Measurements from ENCODE around the gene XPO6.

Gene XPO6

DNA sequence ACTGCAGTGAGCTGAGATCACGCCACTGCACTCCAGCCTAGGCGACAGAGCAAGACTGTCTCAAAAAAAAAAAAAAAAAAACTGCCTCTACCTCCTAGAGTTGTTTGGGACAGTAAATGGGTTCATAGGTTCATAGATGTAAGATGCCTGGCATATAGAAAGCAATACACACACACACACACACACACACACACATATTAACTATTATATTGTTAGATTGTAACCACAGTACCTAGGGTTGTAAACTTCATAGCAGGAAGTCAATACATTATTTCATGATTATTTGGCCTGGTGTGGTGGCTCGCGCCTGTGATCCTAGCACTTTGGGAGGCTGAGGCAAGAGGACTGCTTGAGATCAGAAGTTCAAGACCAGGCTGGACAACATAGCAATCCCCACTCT is 5.8 kb downstream of the XPO6 start:
- Histone ChIP-seq H3K79me2 (peaks cover 39% of the 10 kb centered on the region), H3K27me3 (ENCODE audit: control insufficient read depth, insufficient read depth, low read length) (no peaks in the 10 kb centered on the region), H3K4me1 (peaks cover 8% of the 10 kb centered on the region), H3K4me3 (ENCODE audit: low read depth, low read length) (no peak overlapping the region), H3K9me3 (ENCODE audit: control insufficient read depth, low read length) (no peaks in the 10 kb centered on the region), H3K4me2 (ENCODE audit: low read length) (no peak overlapping the region), H3K36me3 (ENCODE audit: control insufficient read depth, insufficient read depth, low read length) (no peaks in the 10 kb centered on the region), H3K9ac (no peak overlapping the region), H3K27ac (no peak overlapping the region), H2AFZ (no peak overlapping the region)
- TF ChIP-seq, protein P1, sequence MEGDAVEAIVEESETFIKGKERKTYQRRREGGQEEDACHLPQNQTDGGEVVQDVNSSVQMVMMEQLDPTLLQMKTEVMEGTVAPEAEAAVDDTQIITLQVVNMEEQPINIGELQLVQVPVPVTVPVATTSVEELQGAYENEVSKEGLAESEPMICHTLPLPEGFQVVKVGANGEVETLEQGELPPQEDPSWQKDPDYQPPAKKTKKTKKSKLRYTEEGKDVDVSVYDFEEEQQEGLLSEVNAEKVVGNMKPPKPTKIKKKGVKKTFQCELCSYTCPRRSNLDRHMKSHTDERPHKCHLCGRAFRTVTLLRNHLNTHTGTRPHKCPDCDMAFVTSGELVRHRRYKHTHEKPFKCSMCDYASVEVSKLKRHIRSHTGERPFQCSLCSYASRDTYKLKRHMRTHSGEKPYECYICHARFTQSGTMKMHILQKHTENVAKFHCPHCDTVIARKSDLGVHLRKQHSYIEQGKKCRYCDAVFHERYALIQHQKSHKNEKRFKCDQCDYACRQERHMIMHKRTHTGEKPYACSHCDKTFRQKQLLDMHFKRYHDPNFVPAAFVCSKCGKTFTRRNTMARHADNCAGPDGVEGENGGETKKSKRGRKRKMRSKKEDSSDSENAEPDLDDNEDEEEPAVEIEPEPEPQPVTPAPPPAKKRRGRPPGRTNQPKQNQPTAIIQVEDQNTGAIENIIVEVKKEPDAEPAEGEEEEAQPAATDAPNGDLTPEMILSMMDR (IDR thresholded peaks at IDR 0.05) = no peak

- H3K9me3 ChIP-seq (ENCODE audit: control insufficient read depth, low read length) = no peaks in the 10 kb centered on the region
- TF ChIP-seq, protein P1 (IDR thresholded peaks at IDR 0.05) = no peak
- H3K36me3 ChIP-seq (ENCODE audit: control insufficient read depth, insufficient read depth, low read length) = no peaks in the 10 kb centered on the region
- H3K79me2 ChIP-seq = peaks cover 44% of the 10 kb centered on the region
- H3K4me3 ChIP-seq (ENCODE audit: low read depth, low read length) = no peak overlapping the region
- H3K4me1 ChIP-seq = peaks cover 8% of the 10 kb centered on the region
- no peaks in the 10 kb centered on the region for H3K27me3 ChIP-seq (ENCODE audit: control insufficient read depth, insufficient read depth, low read length)
- no peak overlapping the region for H3K4me2 ChIP-seq (ENCODE audit: low read length)
- no peak overlapping the region for H2AFZ ChIP-seq
- H3K27ac ChIP-seq = no peak overlapping the region
- H3K9ac ChIP-seq = no peak overlapping the region
These were observed 6.5 kb downstream of the XPO6 start for GRCh38 chr16:28205117-28205899.

- no peak overlapping the region for H3K9ac ChIP-seq
- H2AFZ ChIP-seq = no peak overlapping the region
- H3K27ac ChIP-seq = no peak overlapping the region
- no peaks in the 10 kb centered on the region for H3K36me3 ChIP-seq (ENCODE audit: control insufficient read depth, insufficient read depth, low read length)
- H3K4me3 ChIP-seq (ENCODE audit: low read depth, low read length) = no peak overlapping the region
- peaks cover 51% of the 10 kb centered on the region for H3K79me2 ChIP-seq
- H3K9me3 ChIP-seq (ENCODE audit: control insufficient read depth, low read length) = no peaks in the 10 kb centered on the region
- no peak overlapping the region for H3K4me2 ChIP-seq (ENCODE audit: low read length)
- TF ChIP-seq, protein P1 (IDR thresholded peaks at IDR 0.05) = no peak
- H3K27me3 ChIP-seq (ENCODE audit: control insufficient read depth, insufficient read depth, low read length) = no peaks in the 10 kb centered on the region
- H3K4me1 ChIP-seq = peaks cover 7% of the 10 kb centered on the region
These were observed 7.1 kb downstream of the XPO6 start for GRCh38 chr16:28204622-28205021.

DNA sequence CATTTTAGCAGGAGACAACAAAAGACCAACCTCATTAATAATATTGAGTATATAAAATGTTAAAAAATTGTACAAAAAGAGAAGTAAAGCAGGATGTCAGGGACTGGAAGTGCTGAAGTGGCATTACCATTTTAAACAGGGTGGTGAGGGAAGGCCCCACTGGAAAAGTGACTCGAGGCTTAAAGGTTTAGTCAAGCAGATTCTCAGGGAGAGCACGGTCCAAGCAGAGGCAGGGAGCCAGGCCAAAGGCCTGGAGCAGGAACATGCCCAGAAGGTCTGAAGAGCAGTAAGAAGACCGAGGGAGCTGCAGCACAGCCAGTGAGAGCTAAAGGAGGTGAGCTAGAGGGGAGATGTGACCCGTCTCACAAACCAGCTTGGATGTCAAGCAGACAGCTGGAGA is 7.6 kb downstream of the XPO6 start:
- no peak overlapping the region for H3K27ac ChIP-seq
- H3K9ac ChIP-seq = no peak overlapping the region
- H3K4me2 ChIP-seq (ENCODE audit: low read length) = no peak overlapping the region
- peaks cover 7% of the 10 kb centered on the region for H3K4me1 ChIP-seq
- H3K27me3 ChIP-seq (ENCODE audit: control insufficient read depth, insufficient read depth, low read length) = no peaks in the 10 kb centered on the region
- no peaks in the 10 kb centered on the region for H3K9me3 ChIP-seq (ENCODE audit: control insufficient read depth, low read length)
- H3K79me2 ChIP-seq = peaks cover 52% of the 10 kb centered on the region
- H2AFZ ChIP-seq = no peak overlapping the region
- no peaks in the 10 kb centered on the region for H3K36me3 ChIP-seq (ENCODE audit: control insufficient read depth, insufficient read depth, low read length)
- no peak overlapping the region for H3K4me3 ChIP-seq (ENCODE audit: low read depth, low read length)
- TF ChIP-seq, protein P1 (IDR thresholded peaks at IDR 0.05) = no peak
